Measurements from ENCODE around the gene INPP5D.
A peak's percentile ranks its signal among the peaks of the same experiment; 100 is the strongest.
"Not testable (repeated sequence)": the region's sequence is repeated elsewhere in the genome, so short reads cannot be mapped to it uniquely, and the experiment has no call there.

Gene INPP5D

GRCh38 chr2:233044974-233045605, 15.1 kb upstream of the INPP5D start:
- WGBS: 95% methylated on average over 9 of the region's 9 CpGs

GRCh38 chr2:233047206-233047605, 12.9 kb upstream of the INPP5D start:
- Histone ChIP-seq H3K4me1 (ENCODE audit: insufficient read depth, low read length) (peaks cover 20% of the 10 kb centered on the region), H3K9me3 (ENCODE audit: insufficient read depth, low read depth, low read length) (no peaks in the 10 kb centered on the region), H3K9ac (ENCODE audit: low read depth, low read length) (no peak overlapping the region), H3K27me3 (ENCODE audit: insufficient read depth, low read length) (no peaks in the 10 kb centered on the region), H3K4me3 (ENCODE audit: low read length) (no peak overlapping the region), H3K36me3 (ENCODE audit: insufficient read depth, low read length) (no peaks in the 10 kb centered on the region), H3K27ac (ENCODE audit: low read depth, low read length) (no peak overlapping the region)
- WGBS: 94% methylated on average over 3 of the region's 3 CpGs

More at GRCh38 chr2:233044974-233045605, 15.1 kb upstream of the INPP5D start:
- Histone ChIP-seq H3K36me3 (ENCODE audit: insufficient read depth, low read length) (no peaks in the 10 kb centered on the region), H3K4me1 (ENCODE audit: insufficient read depth, low read length) (peaks cover 5% of the 10 kb centered on the region), H3K27ac (ENCODE audit: low read depth, low read length) (no peak overlapping the region), H3K4me3 (ENCODE audit: low read length) (no peak overlapping the region), H3K27me3 (ENCODE audit: insufficient read depth, low read length) (no peaks in the 10 kb centered on the region), H3K9me3 (ENCODE audit: insufficient read depth, low read depth, low read length) (no peaks in the 10 kb centered on the region), H3K9ac (ENCODE audit: low read depth, low read length) (no peak overlapping the region)

GRCh38 chr2:233047667-233048066, 12.5 kb upstream of the INPP5D start:
- no peak overlapping the region for H3K27ac ChIP-seq (ENCODE audit: low read depth, low read length)
- no peak overlapping the region for H3K9ac ChIP-seq (ENCODE audit: low read depth, low read length)
- no peaks in the 10 kb centered on the region for H3K36me3 ChIP-seq (ENCODE audit: insufficient read depth, low read length)
- WGBS: 86% methylated on average over 9 of the region's 9 CpGs
- H3K27me3 ChIP-seq (ENCODE audit: insufficient read depth, low read length): no peaks in the 10 kb centered on the region
- H3K4me3 ChIP-seq (ENCODE audit: low read length): no peak overlapping the region
- H3K9me3 ChIP-seq (ENCODE audit: insufficient read depth, low read depth, low read length): no peaks in the 10 kb centered on the region
- H3K4me1 ChIP-seq (ENCODE audit: insufficient read depth, low read length): peaks cover 23% of the 10 kb centered on the region

GRCh38 chr2:233048569-233049193, 11.5 kb upstream of the INPP5D start:
- WGBS: 90% methylated on average over 10 of the region's 10 CpGs
- H3K36me3 ChIP-seq (ENCODE audit: insufficient read depth, low read length): no peaks in the 10 kb centered on the region
- H3K4me3 ChIP-seq (ENCODE audit: low read length): no peak overlapping the region
- peaks cover 3% of the 10 kb centered on the region; the same call in 1 of the 2 replicates for H3K27me3 ChIP-seq (ENCODE audit: insufficient read depth, low read length)
- H3K27ac ChIP-seq (ENCODE audit: low read depth, low read length): no peak overlapping the region
- peaks cover 23% of the 10 kb centered on the region for H3K4me1 ChIP-seq (ENCODE audit: insufficient read depth, low read length)
- no peak overlapping the region for H3K9ac ChIP-seq (ENCODE audit: low read depth, low read length)
- no peaks in the 10 kb centered on the region for H3K9me3 ChIP-seq (ENCODE audit: insufficient read depth, low read depth, low read length)

GRCh38 chr2:233049194-233049761, 10.9 kb upstream of the INPP5D start:
- Histone ChIP-seq H3K4me1 (ENCODE audit: insufficient read depth, low read length) (peaks cover 26% of the 10 kb centered on the region), H3K9ac (ENCODE audit: low read depth, low read length) (no peak overlapping the region), H3K27ac (ENCODE audit: low read depth, low read length) (no peak overlapping the region), H3K27me3 (ENCODE audit: insufficient read depth, low read length) (peaks cover 8% of the 10 kb centered on the region; the same call in 1 of the 2 replicates), H3K36me3 (ENCODE audit: insufficient read depth, low read length) (no peaks in the 10 kb centered on the region), H3K4me3 (ENCODE audit: low read length) (no peak overlapping the region), H3K9me3 (ENCODE audit: insufficient read depth, low read depth, low read length) (no peaks in the 10 kb centered on the region)
- 61% methylated on average over 3 of the region's 4 CpGs for WGBS

- peak overlapping the region; percentile 55 for H3K4me3 ChIP-seq (ENCODE audit: low read length)
- peak overlapping the region; percentile 92 for H3K27ac ChIP-seq (ENCODE audit: low read depth, low read length)
- H3K36me3 ChIP-seq (ENCODE audit: insufficient read depth, low read length): no peaks in the 10 kb centered on the region
- peaks cover 14% of the 10 kb centered on the region; the same call in 1 of the 2 replicates for H3K27me3 ChIP-seq (ENCODE audit: insufficient read depth, low read length)
- no peaks in the 10 kb centered on the region for H3K9me3 ChIP-seq (ENCODE audit: insufficient read depth, low read depth, low read length)
- peak overlapping the region; percentile 76 for H3K9ac ChIP-seq (ENCODE audit: low read depth, low read length)
- H3K4me1 ChIP-seq (ENCODE audit: insufficient read depth, low read length): peaks cover 26% of the 10 kb centered on the region
- WGBS: 6% methylated on average over 24 of the region's 24 CpGs
Observed at GRCh38 chr2:233051241-233052149, 8.6 kb upstream of the INPP5D start.

- H3K4me1 ChIP-seq (ENCODE audit: insufficient read depth, low read length): peaks cover 26% of the 10 kb centered on the region
- H3K9ac ChIP-seq (ENCODE audit: low read depth, low read length): not testable (repeated sequence)
- peak overlapping the region; percentile 92; the same call in 1 of the 2 replicates for H3K27ac ChIP-seq (ENCODE audit: low read depth, low read length)
Observed at GRCh38 chr2:233052517-233052916, 7.6 kb upstream of the INPP5D start.

GRCh38 chr2:233053928-233054784, 6.0 kb upstream of the INPP5D start:
- no peak overlapping the region for H3K4me3 ChIP-seq (ENCODE audit: low read length)
- no peaks in the 10 kb centered on the region for H3K36me3 ChIP-seq (ENCODE audit: insufficient read depth, low read length)
- 30% methylated on average over 22 of the region's 22 CpGs for WGBS
- no peak overlapping the region for H3K27ac ChIP-seq (ENCODE audit: low read depth, low read length)
- no peak overlapping the region for H3K9ac ChIP-seq (ENCODE audit: low read depth, low read length)
- H3K27me3 ChIP-seq (ENCODE audit: insufficient read depth, low read length): peaks cover 14% of the 10 kb centered on the region; the same call in 1 of the 2 replicates
- H3K4me1 ChIP-seq (ENCODE audit: insufficient read depth, low read length): peaks cover 26% of the 10 kb centered on the region
- no peaks in the 10 kb centered on the region for H3K9me3 ChIP-seq (ENCODE audit: insufficient read depth, low read depth, low read length)

More at GRCh38 chr2:233052517-233052916, 7.6 kb upstream of the INPP5D start:
- WGBS: 92% methylated on average over 4 of the region's 4 CpGs
- not testable (repeated sequence) for H3K36me3 ChIP-seq (ENCODE audit: insufficient read depth, low read length); H3K9me3 ChIP-seq (ENCODE audit: insufficient read depth, low read depth, low read length)
- Histone ChIP-seq H3K4me3 (ENCODE audit: low read length) (peak overlapping the region; percentile 55; the same call in 1 of the 2 replicates), H3K27me3 (ENCODE audit: insufficient read depth, low read length) (peaks cover 14% of the 10 kb centered on the region; the same call in 1 of the 2 replicates)

GRCh38 chr2:233055362-233055761, 4.8 kb upstream of the INPP5D start:
- no peak overlapping the region for H3K4me3 ChIP-seq (ENCODE audit: low read length)

GRCh38 chr2:233056961-233057605, 3.1 kb upstream of the INPP5D start:
- H3K27me3 ChIP-seq (ENCODE audit: insufficient read depth, low read length): peaks cover 14% of the 10 kb centered on the region; the same call in 1 of the 2 replicates
- 90% methylated on average over 6 of the region's 6 CpGs for WGBS

More at GRCh38 chr2:233055362-233055761, 4.8 kb upstream of the INPP5D start:
- Histone ChIP-seq H3K36me3 (ENCODE audit: insufficient read depth, low read length) (no peaks in the 10 kb centered on the region), H3K27me3 (ENCODE audit: insufficient read depth, low read length) (peaks cover 14% of the 10 kb centered on the region; the same call in 1 of the 2 replicates), H3K9me3 (ENCODE audit: insufficient read depth, low read depth, low read length) (no peaks in the 10 kb centered on the region), H3K4me1 (ENCODE audit: insufficient read depth, low read length) (peaks cover 18% of the 10 kb centered on the region), H3K27ac (ENCODE audit: low read depth, low read length) (no peak overlapping the region), H3K9ac (ENCODE audit: low read depth, low read length) (no peak overlapping the region)
- WGBS: 93% methylated on average over 2 of the region's 2 CpGs

More at GRCh38 chr2:233056961-233057605, 3.1 kb upstream of the INPP5D start:
- H3K27ac ChIP-seq (ENCODE audit: low read depth, low read length): no peak overlapping the region
- no peaks in the 10 kb centered on the region for H3K36me3 ChIP-seq (ENCODE audit: insufficient read depth, low read length)
- peaks cover 7% of the 10 kb centered on the region for H3K4me1 ChIP-seq (ENCODE audit: insufficient read depth, low read length)
- no peak overlapping the region for H3K4me3 ChIP-seq (ENCODE audit: low read length)
- H3K9me3 ChIP-seq (ENCODE audit: insufficient read depth, low read depth, low read length): no peaks in the 10 kb centered on the region
- no peak overlapping the region for H3K9ac ChIP-seq (ENCODE audit: low read depth, low read length)

Measured in HUES64 (cell line).